Cerebellar cortex (tissue), 1 donor: ENCODE results near the gene TSPAN10.

Source experiments
- DNase-seq: peaks from one replicate; pipeline ENCODE4 v3.0.0-alpha.2; 2015; ENCODE audit warnings: low spot score

The TSPAN10 gene

GRCh38 chr17:81635431-81635830, 1.6 kb upstream of the TSPAN10 start:
- no peak for DNase-seq

- DNase-seq: no peak
These were observed 957 bp upstream of the TSPAN10 start for GRCh38 chr17:81635973-81636504.

- no peak for DNase-seq
These were observed 1.7 kb downstream of the TSPAN10 start for GRCh38 chr17:81638683-81639082.

- no peak for DNase-seq
These were observed 3.0 kb downstream of the TSPAN10 start for GRCh38 chr17:81640011-81640410.

GRCh38 chr17:81641825-81642489, 5.0 kb downstream of the TSPAN10 start:
- DNase-seq: peak; percentile 63

GRCh38 chr17:81644496-81644895, 7.5 kb downstream of the TSPAN10 start:
- DNase-seq: no peak

- no peak for DNase-seq
These were observed 8.3 kb downstream of the TSPAN10 start for GRCh38 chr17:81644976-81645952.

GRCh38 chr17:81646869-81647600, 10.0 kb downstream of the TSPAN10 start:
- DNase-seq: peak; percentile 92

GRCh38 chr17:81647640-81648012, 10.6 kb downstream of the TSPAN10 start:
- no peak for DNase-seq

GRCh38 chr17:81648013-81648706, 11.2 kb downstream of the TSPAN10 start:
- DNase-seq: peak; percentile 15

- no peak for DNase-seq
These were observed 11.7 kb downstream of the TSPAN10 start for GRCh38 chr17:81648707-81649085.

GRCh38 chr17:81650951-81651350, 14.0 kb downstream of the TSPAN10 start:
- DNase-seq: no peak

GRCh38 chr17:81651692-81652091, 14.7 kb downstream of the TSPAN10 start:
- DNase-seq: no peak

- DNase-seq: no peak
These were observed 16.1 kb downstream of the TSPAN10 start for GRCh38 chr17:81652906-81653771.

GRCh38 chr17:81655378-81656117, 18.6 kb downstream of the TSPAN10 start:
- no peak for DNase-seq

GRCh38 chr17:81656118-81656743, 19.2 kb downstream of the TSPAN10 start, which contains the start of gene PDE6G:
Gene PDE6G, minus strand, starts transcription at chr17:81656542. Its CDS starts 3,237 bp downstream, at chr17:81653305.
- no peak for DNase-seq

- no peak for DNase-seq
These were observed 19.8 kb downstream of the TSPAN10 start for GRCh38 chr17:81656835-81657234.

- no peak for DNase-seq
These were observed 22.0 kb downstream of the TSPAN10 start for GRCh38 chr17:81659038-81659437.

- DNase-seq: no peak
These were observed 23.4 kb downstream of the TSPAN10 start for GRCh38 chr17:81660441-81660840.
